Measurements from ENCODE around the gene ARHGAP42. TPM values are rescaled to one million over a fixed set of nuclear protein-coding genes. Genes with fewer than 3 reads are reported as not detected.

ARHGAP42 gene
- total and polyA plus RNA-seq, 2 of the 4 experiments (the other 2 are of a cell fraction): 2.9 to 7.3 TPM

- TF ChIP-seq BHLHE40 (IDR thresholded peaks at IDR 0.05; ENCODE audit: low read depth, low read length): no peak
Measured at GRCh38 chr11:100824041-100824809, 137.1 kb downstream of the ARHGAP42 start (continued).

- Histone ChIP-seq H2AK9ac (replicated peaks; ENCODE audit: low read depth, low read length, poor library complexity) (no peak overlapping the region), H2BK5ac (ENCODE audit: low read depth, low read length, poor library complexity, severe bottlenecking) (no peak overlapping the region), H3K18ac (ENCODE audit: low read depth, low read length) (no peak overlapping the region), H3K9me3 (ENCODE audit: control insufficient read depth, insufficient read depth, low read length) (no peaks in the 10 kb centered on the region), H4K5ac (ENCODE audit: low read depth, low read length) (no peak overlapping the region), H3K4ac (ENCODE audit: low read depth, low read length) (no peak overlapping the region), H2AFZ (replicated peaks; ENCODE audit: low read length, poor library complexity) (no peak overlapping the region), H3K36me3 (ENCODE audit: control insufficient read depth, insufficient read depth, low read length) (no peaks in the 10 kb centered on the region), H3K27ac (ENCODE audit: insufficient read depth, low read length) (no peak overlapping the region), H2AK5ac (ENCODE audit: low read depth, low read length) (no peak overlapping the region), H2BK20ac (ENCODE audit: low read depth, low read length) (no peak overlapping the region), H3K14ac (replicated peaks; ENCODE audit: low read depth, low read length) (no peak overlapping the region), H3K23ac (ENCODE audit: low read depth, low read length) (no peak overlapping the region), H3K79me1 (ENCODE audit: low read depth in 1 of 2, low read length in 2 of 2) (peaks cover 0 to 15% of the 10 kb centered on the region in 2 experiments; a peak in 1 of 4 replicates), H4K20me1 (ENCODE audit: insufficient read depth, low read length) (no peaks in the 10 kb centered on the region), H2BK15ac (ENCODE audit: low read depth, low read length) (no peak overlapping the region), H2BK120ac (ENCODE audit: low read depth, low read length) (no peak overlapping the region), H3K27me3 (ENCODE audit: control insufficient read depth, insufficient read depth, low read length) (no peaks in the 10 kb centered on the region), H4K8ac (ENCODE audit: low read depth in 2 of 2, low read length in 2 of 2) (no peak overlapping the region), H3K9ac (ENCODE audit: low read depth, low read length) (no peak overlapping the region), H3K4me2 (ENCODE audit: low read depth, low read length) (no peak overlapping the region), H3K56ac (ENCODE audit: extremely low read depth, insufficient read depth, low read length) (no peak overlapping the region), H3K4me1 (ENCODE audit: control insufficient read depth, insufficient read depth, low read length) (peaks cover 4% of the 10 kb centered on the region; the same call in 1 of the 2 replicates), H3K4me3 (ENCODE audit: insufficient read depth, low read depth, low read length) (no peak overlapping the region), H4K91ac (ENCODE audit: insufficient read depth, low read depth, low read length) (no peak overlapping the region), H3K9me1 (ENCODE audit: insufficient read depth, low read length) (no peaks in the 10 kb centered on the region)
- DNase-seq (no peak), ATAC-seq (ENCODE audit: low read depth) (no peak)
- dilution Hi-C loops (cut with HindIII; ENCODE audit: low sequenced_read_pairs, unreplicated experiment): no loop called here
- CTCF ChIA-PET: interaction anchor here (2.0 kb wide), 1 partner anchor 138 kb away, joined by 4 read pairs; no protein-coding TSS in a partner anchor
- no TSS peak for BruUV-seq (replicated peaks)
- in situ Hi-C loops (cut with MboI; ENCODE audit: low sequenced_read_pairs): no loop called here
- POLR2A ChIA-PET (ENCODE audit: unreplicated experiment): interaction anchor here (0.6 kb wide), 1 partner anchor 423 kb away, joined by 3 read pairs; no protein-coding TSS in a partner anchor
- no CpG with 5 or more reads among the region's 3 CpGs for WGBS, 2 experiments (ENCODE audit: extremely low coverage in 2 of 2, insufficient read length in 1 of 2)
- intact Hi-C loops (cut with micrococcal nuclease): no loop called here
- TF ChIP-seq, protein P1, sequence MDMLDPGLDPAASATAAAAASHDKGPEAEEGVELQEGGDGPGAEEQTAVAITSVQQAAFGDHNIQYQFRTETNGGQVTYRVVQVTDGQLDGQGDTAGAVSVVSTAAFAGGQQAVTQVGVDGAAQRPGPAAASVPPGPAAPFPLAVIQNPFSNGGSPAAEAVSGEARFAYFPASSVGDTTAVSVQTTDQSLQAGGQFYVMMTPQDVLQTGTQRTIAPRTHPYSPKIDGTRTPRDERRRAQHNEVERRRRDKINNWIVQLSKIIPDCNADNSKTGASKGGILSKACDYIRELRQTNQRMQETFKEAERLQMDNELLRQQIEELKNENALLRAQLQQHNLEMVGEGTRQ (IDR thresholded peaks at IDR 0.05; ENCODE audit: low read depth, low read length): no peak
- TF ChIP-seq MAFK (IDR thresholded peaks at IDR 0.05; ENCODE audit: low read depth, low read length): no peak
- no peak for TF ChIP-seq RCOR1 (IDR thresholded peaks at IDR 0.05; ENCODE audit: insufficient replicate concordance, low read length)
- no peak for TF ChIP-seq CHD1 (IDR thresholded peaks at IDR 0.05; ENCODE audit: low read depth, low read length)
- TF ChIP-seq, protein P2, sequence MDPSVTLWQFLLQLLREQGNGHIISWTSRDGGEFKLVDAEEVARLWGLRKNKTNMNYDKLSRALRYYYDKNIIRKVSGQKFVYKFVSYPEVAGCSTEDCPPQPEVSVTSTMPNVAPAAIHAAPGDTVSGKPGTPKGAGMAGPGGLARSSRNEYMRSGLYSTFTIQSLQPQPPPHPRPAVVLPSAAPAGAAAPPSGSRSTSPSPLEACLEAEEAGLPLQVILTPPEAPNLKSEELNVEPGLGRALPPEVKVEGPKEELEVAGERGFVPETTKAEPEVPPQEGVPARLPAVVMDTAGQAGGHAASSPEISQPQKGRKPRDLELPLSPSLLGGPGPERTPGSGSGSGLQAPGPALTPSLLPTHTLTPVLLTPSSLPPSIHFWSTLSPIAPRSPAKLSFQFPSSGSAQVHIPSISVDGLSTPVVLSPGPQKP (IDR thresholded peaks at IDR 0.05; ENCODE audit: borderline replicate concordance, low read depth, low read length): no peak
- no peak for TF ChIP-seq POLR2A (IDR thresholded peaks at IDR 0.05; ENCODE audit: low read depth, low read length)
- no peak for TF ChIP-seq MXI1 (IDR thresholded peaks at IDR 0.05; ENCODE audit: borderline replicate concordance, low read depth, low read length)
- no peak for TF ChIP-seq RFX5 (IDR thresholded peaks at IDR 0.05; ENCODE audit: low read depth, low read length)
- TF ChIP-seq BHLHE40 (IDR thresholded peaks at IDR 0.05; ENCODE audit: low read depth, low read length): no peak
- no peak for TF ChIP-seq SMC3 (IDR thresholded peaks at IDR 0.05; ENCODE audit: low read depth, low read length)
- no peak for TF ChIP-seq CTCF (conservative IDR thresholded peaks at IDR 0.05; ENCODE audit: low read depth, low read length)
- TF ChIP-seq MAZ (IDR thresholded peaks at IDR 0.05; ENCODE audit: borderline replicate concordance, low read depth, low read length): no peak
Measured at GRCh38 chr11:100825626-100826025, 138.5 kb downstream of the ARHGAP42 start.

Measured in IMR-90 (cell line).